GM23248 (cell line): Measurements from ENCODE around the gene HDAC10. TPM values are rescaled to one million over a fixed set of nuclear protein-coding genes. Genes with fewer than 3 reads are reported as not detected.
"Not testable (repeated sequence)": the region's sequence is repeated elsewhere in the genome, so short reads cannot be mapped to it uniquely, and the experiment has no call there.

Experiments used
- DNase-seq: peaks from one replicate; pipeline ENCODE4 v3.0.0-alpha.2; 2015
- H2AFZ ChIP-seq: fragments of 200-600 bp; sonication (generic); 2 replicates; pipeline ENCODE4 v1.6.1; 2016; ENCODE audit warnings: antibody characterized with exemption
- H3F3A ChIP-seq: fragments of 200-600 bp; sonication (generic); 2 replicates; pipeline ENCODE4 v1.6.1; 2016; ENCODE audit warnings: mild to moderate bottlenecking, antibody characterized with exemption, mixed run types; ENCODE audit not compliant: insufficient read depth
- H3K27ac ChIP-seq: fragments of 200-600 bp; sonication (generic); 2 replicates; pipeline ENCODE4 v1.5.1; 2016; ENCODE audit warnings: mild to moderate bottlenecking
- H3K27me3 ChIP-seq: fragments of 200-600 bp; sonication (generic); replicated peaks from 2 replicates; pipeline ENCODE4 v1.6.1; 2016; ENCODE audit warnings: mild to moderate bottlenecking; ENCODE audit not compliant: insufficient read depth
- H3K36me3 ChIP-seq: fragments of 200-600 bp; sonication (generic); 2 replicates; pipeline ENCODE4 v1.6.1; 2016; ENCODE audit warnings: low read depth, mild to moderate bottlenecking
- H3K4me1 ChIP-seq: fragments of 200-600 bp; sonication (generic); 2 replicates; pipeline ENCODE4 v1.6.1; 2016; ENCODE audit warnings: mild to moderate bottlenecking; ENCODE audit not compliant: insufficient read depth
- H3K4me2 ChIP-seq: fragments of 200-600 bp; sonication (generic); one replicate; pipeline ENCODE4 v1.6.1; 2016; ENCODE audit warnings: mild to moderate bottlenecking; ENCODE audit not compliant: unreplicated experiment
- H3K4me3 ChIP-seq: fragments of 200-600 bp; sonication (generic); 2 replicates; pipeline ENCODE4 v1.5.1; 2016; ENCODE audit warnings: mild to moderate bottlenecking
- H3K79me2 ChIP-seq: fragments of 200-600 bp; sonication (generic); 2 replicates; pipeline ENCODE4 v1.6.1; 2016; ENCODE audit warnings: mild to moderate bottlenecking; ENCODE audit not compliant: insufficient read depth
- H3K9ac ChIP-seq: fragments of 200-600 bp; sonication (generic); 2 replicates; pipeline ENCODE4 v1.6.1; 2016; ENCODE audit warnings: mild to moderate bottlenecking
- H3K9me2 ChIP-seq: fragments of 200-600 bp; sonication (generic); 2 replicates; pipeline ENCODE4 v1.6.1; 2016; ENCODE audit warnings: mixed run types, mild to moderate bottlenecking, moderate library complexity; ENCODE audit not compliant: insufficient read depth
- H3K9me3 ChIP-seq: fragments of 200-600 bp; sonication (generic); one replicate; pipeline ENCODE4 v1.6.1; 2017; ENCODE audit warnings: low read depth
- H4K20me1 ChIP-seq: fragments of 200-600 bp; sonication (generic); 2 replicates; pipeline ENCODE4 v1.6.0; 2016; ENCODE audit not compliant: insufficient read depth
- EZH2 ChIP-seq: fragments of 200-600 bp; sonication (generic); IDR thresholded peaks from 2 replicates; pipeline ENCODE4 v1.6.1; 2018; ENCODE audit warnings: antibody characterized with exemption, mild to moderate bottlenecking; ENCODE audit not compliant: insufficient read depth, poor library complexity, severe bottlenecking
- EZH2phosphoT487 ChIP-seq: fragments of 200-600 bp; sonication (generic); IDR thresholded peaks from 2 replicates; pipeline ENCODE4 v1.6.1; 2018; ENCODE audit warnings: antibody characterized with exemption, moderate library complexity, mild to moderate bottlenecking, low read depth; ENCODE audit not compliant: insufficient read depth
- WGBS, 2 experiments: methylation state at CpG; one replicate each; pipeline ENCODE4 v1.1.6; 2015 to 2017; ENCODE audit warnings: low lambda C conversion rate in 2 of 2, low coverage in 1 of 2; ENCODE audit errors: missing lambda C conversion rate in 2 of 2; 5-methylcytosine and 5-hydroxymethylcytosine counted together
- in situ Hi-C: fragments of 300-500 bp; cut with MboI; formaldehyde crosslinking; loops from 2 replicates; pipeline ENCODE4 v1.15.0; 2020
- polyA plus RNA-seq: library from polyadenylated mRNA; unstranded; fragments of >200 nt; fragmentation: Nextera tagmentation; extraction: Ambion mirVana; gene quantifications from 2 replicates; pipeline ENCODE4 v1.2.1, GENCODE V29; 2016
- total RNA-seq: library from RNA; depleted of rRNA; stranded (reverse); fragments of >200 nt; shearing (Covaris generic); gene quantifications from 2 replicates; pipeline ENCODE4 v1.2.3, GENCODE V29; 2014

Gene HDAC10
- total and polyA plus RNA-seq, 2 experiments from 2014 or later, result 6.6 to 16.8 TPM

- no peak for TF ChIP-seq EZH2
- TF ChIP-seq EZH2phosphoT487, result no peak
- Histone ChIP-seq H3K4me1 (no peaks in the 10 kb centered on the region), H3F3A (peaks cover 8% of the 10 kb centered on the region; the same call in 1 of the 2 replicates), H2AFZ (no peak overlapping the region), H3K9ac (no peak overlapping the region), H3K9me3 (no peaks in the 10 kb centered on the region), H3K4me3 (no peak overlapping the region), H3K36me3 (0 out of 2 replicates have a peak, but pooled peaks cover 16% of the 10 kb centered on the region), H4K20me1 (no peaks in the 10 kb centered on the region; the same call in 1 of the 2 replicates), H3K79me2 (peaks cover 41% of the 10 kb centered on the region), H3K27me3 (no peaks in the 10 kb centered on the region), H3K4me2 (no peak overlapping the region), H3K27ac (no peak overlapping the region), H3K9me2 (no peaks in the 10 kb centered on the region)
- in situ Hi-C loops, result no loop called here
- DNase-seq, result no peak
- 83% methylated on average over 22 of the region's 22 CpGs for WGBS, 2 experiments
Observed at GRCh38 chr22:50208430-50208938, 42.6 kb downstream of the HDAC10 start.

GRCh38 chr22:50207383-50208140 is 43.5 kb downstream of the HDAC10 start:
- no peaks in the 10 kb centered on the region for H3K9me3 ChIP-seq
- no peak overlapping the region for H3K27ac ChIP-seq
- H3K4me2 ChIP-seq, result no peak overlapping the region
- WGBS, 2 experiments, result 67 to 72% methylated on average over 23 of the region's 23 CpGs
- no peaks in the 10 kb centered on the region for H3K9me2 ChIP-seq
- H2AFZ ChIP-seq, result no peak overlapping the region
- no peak overlapping the region for H3K4me3 ChIP-seq
- H3K36me3 ChIP-seq, result peaks cover 14% of the 10 kb centered on the region; the same call in 1 of the 2 replicates
- H3K79me2 ChIP-seq, result peaks cover 41% of the 10 kb centered on the region
- H4K20me1 ChIP-seq, result no peaks in the 10 kb centered on the region
- H3K9ac ChIP-seq, result no peak overlapping the region
- peaks cover 2% of the 10 kb centered on the region for H3K4me1 ChIP-seq
- H3F3A ChIP-seq, result peaks cover 8% of the 10 kb centered on the region; the same call in 1 of the 2 replicates
- in situ Hi-C loops, result no loop called here
- DNase-seq, result no peak
- no peaks in the 10 kb centered on the region for H3K27me3 ChIP-seq
- no peak for TF ChIP-seq EZH2

GRCh38 chr22:50206599-50206998 is 44.5 kb downstream of the HDAC10 start:
- TF ChIP-seq EZH2phosphoT487, result no peak
- TF ChIP-seq EZH2, result no peak
- Histone ChIP-seq H3K4me2 (no peak overlapping the region), H3K9me3 (no peaks in the 10 kb centered on the region), H3F3A (0 out of 2 replicates have a peak, but pooled peaks cover under 1% of the 10 kb centered on the region), H3K4me1 (peaks cover 8% of the 10 kb centered on the region), H4K20me1 (no peaks in the 10 kb centered on the region), H3K9ac (no peak overlapping the region), H3K36me3 (peaks cover 10% of the 10 kb centered on the region; the same call in 1 of the 2 replicates), H3K9me2 (no peaks in the 10 kb centered on the region), H3K4me3 (no peak overlapping the region), H3K79me2 (peaks cover 41% of the 10 kb centered on the region), H3K27ac (no peak overlapping the region), H3K27me3 (no peaks in the 10 kb centered on the region), H2AFZ (no peak overlapping the region)
- WGBS, 2 experiments, result 50 to 54% methylated on average over 10 of the region's 10 CpGs
- DNase-seq, result peak; percentile 61
- in situ Hi-C loops, result no loop called here

GRCh38 chr22:50205781-50206569 is 45.1 kb downstream of the HDAC10 start:
- no peak for TF ChIP-seq EZH2
- TF ChIP-seq EZH2phosphoT487, result no peak
- H3K36me3 ChIP-seq, result peaks cover 10% of the 10 kb centered on the region; the same call in 1 of the 2 replicates
- WGBS, 2 experiments, result 94% methylated on average over 35 to 44 of the region's 45 CpGs

GRCh38 chr22:50204998-50205397 is 46.1 kb downstream of the HDAC10 start:
- H3K4me2 ChIP-seq, in situ Hi-C loops, DNase-seq, H3K9ac ChIP-seq, H3F3A ChIP-seq, H4K20me1 ChIP-seq, H2AFZ ChIP-seq, H3K4me1 ChIP-seq, H3K9me2 ChIP-seq, H3K4me3 ChIP-seq, H3K9me3 ChIP-seq, H3K27me3 ChIP-seq, H3K27ac ChIP-seq, H3K36me3 ChIP-seq: not testable (repeated sequence)
- peaks cover 42% of the 10 kb centered on the region for H3K79me2 ChIP-seq
- 74 to 78% methylated on average over 9 of the region's 9 CpGs for WGBS, 2 experiments

More at GRCh38 chr22:50205781-50206569, 45.1 kb downstream of the HDAC10 start:
- DNase-seq, result no peak
- Histone ChIP-seq H3K79me2 (peaks cover 42% of the 10 kb centered on the region), H3F3A (no peaks in the 10 kb centered on the region), H3K27ac (no peak overlapping the region), H2AFZ (no peak overlapping the region), H3K4me2 (no peak overlapping the region), H3K4me1 (peaks cover 8% of the 10 kb centered on the region), H3K4me3 (no peak overlapping the region), H4K20me1 (no peaks in the 10 kb centered on the region), H3K9ac (no peak overlapping the region), H3K9me3 (no peaks in the 10 kb centered on the region), H3K27me3 (no peaks in the 10 kb centered on the region), H3K9me2 (no peaks in the 10 kb centered on the region)
- in situ Hi-C loops, result no loop called here
